ENCODE results near the gene PHACTR1.
"Not testable (repeated sequence)": the region's sequence is repeated elsewhere in the genome, so short reads cannot be mapped to it uniquely, and the experiment has no call there.

PHACTR1 gene

GRCh38 chr6:12749531-12750379 is 33.2 kb downstream of the PHACTR1 start:
- DNase-seq (ENCODE audit: low read depth): no peak

GRCh38 chr6:12750416-12750815 is 33.8 kb downstream of the PHACTR1 start:
- DNase-seq (ENCODE audit: low read depth): no peak

GRCh38 chr6:12751694-12752325 is 35.2 kb downstream of the PHACTR1 start:
- DNase-seq (ENCODE audit: low read depth): no peak

- no peak for DNase-seq (ENCODE audit: low read depth)
Measured at GRCh38 chr6:12753036-12753435, 36.5 kb downstream of the PHACTR1 start.

GRCh38 chr6:12760226-12760625 is 43.7 kb downstream of the PHACTR1 start:
- no peak for DNase-seq (ENCODE audit: low read depth)

- no peak for DNase-seq (ENCODE audit: low read depth)
Measured at GRCh38 chr6:12760911-12761310, 44.3 kb downstream of the PHACTR1 start.

GRCh38 chr6:12761376-12762115 is 45.0 kb downstream of the PHACTR1 start:
- peak; percentile 99 for DNase-seq (ENCODE audit: low read depth)

GRCh38 chr6:12762731-12763434 is 46.3 kb downstream of the PHACTR1 start:
- DNase-seq (ENCODE audit: low read depth): not testable (repeated sequence)

- DNase-seq (ENCODE audit: low read depth): no peak
Measured at GRCh38 chr6:12766365-12766764, 49.8 kb downstream of the PHACTR1 start.

GRCh38 chr6:12767016-12767415 is 50.4 kb downstream of the PHACTR1 start:
- no peak for DNase-seq (ENCODE audit: low read depth)

GRCh38 chr6:12769556-12770256 is 53.1 kb downstream of the PHACTR1 start:
- DNase-seq (ENCODE audit: low read depth): no peak

- DNase-seq (ENCODE audit: low read depth): no peak
Measured at GRCh38 chr6:12772416-12772815, 55.8 kb downstream of the PHACTR1 start.

GRCh38 chr6:12776291-12776690 is 59.7 kb downstream of the PHACTR1 start:
- no peak for DNase-seq (ENCODE audit: low read depth)

- DNase-seq (ENCODE audit: low read depth): no peak
Measured at GRCh38 chr6:12779772-12780171, 63.2 kb downstream of the PHACTR1 start.

GRCh38 chr6:12782136-12782535 is 65.6 kb downstream of the PHACTR1 start:
- DNase-seq (ENCODE audit: low read depth): no peak

- no peak for DNase-seq (ENCODE audit: low read depth)
Measured at GRCh38 chr6:12785301-12785700, 68.7 kb downstream of the PHACTR1 start.

GRCh38 chr6:12785921-12786320 is 69.4 kb downstream of the PHACTR1 start:
- no peak for DNase-seq (ENCODE audit: low read depth)

GRCh38 chr6:12791371-12791770 is 74.8 kb downstream of the PHACTR1 start:
- DNase-seq (ENCODE audit: low read depth): peak; percentile 65

GRCh38 chr6:12798326-12798725 is 81.8 kb downstream of the PHACTR1 start:
- no peak for DNase-seq (ENCODE audit: low read depth)

- no peak for DNase-seq (ENCODE audit: low read depth)
Measured at GRCh38 chr6:12800120-12800519, 83.6 kb downstream of the PHACTR1 start.

GRCh38 chr6:12801141-12801540 is 84.6 kb downstream of the PHACTR1 start:
- peak; percentile 83 for DNase-seq (ENCODE audit: low read depth)

GRCh38 chr6:12802440-12802839 is 85.9 kb downstream of the PHACTR1 start:
- no peak for DNase-seq (ENCODE audit: low read depth)
